ENCODE measurements around the gene DDX41. TPM values are rescaled to one million over a fixed set of nuclear protein-coding genes. Genes with fewer than 3 reads are reported as not detected.
"Not testable (repeated sequence)": the region's sequence is repeated elsewhere in the genome, so short reads cannot be mapped to it uniquely, and the experiment has no call there.

DDX41 gene
- polyA plus RNA-seq (ENCODE audit: insufficient read length in 4 of 4), result 10 to 100 TPM; 85.1 to 97.1 (median 91.8) TPM

- DNase-seq (ENCODE audit: low read depth in 4 of 4, low spot score in 3 of 4), result peak; percentile 95 to 96 (median 96)
Measured at GRCh38 chr5:177516601-177517568, at the start of gene DDX41. Gene DDX41, minus strand, starts transcription at chr5:177516961. Its CDS starts 16 bp downstream, at chr5:177516945.

GRCh38 chr5:177565046-177565445 lies 48.3 kb upstream of the DDX41 start:
- no peak for DNase-seq (ENCODE audit: low read depth in 4 of 4, low spot score in 3 of 4)

- DNase-seq (ENCODE audit: low read depth in 4 of 4, low spot score in 3 of 4), result not testable (repeated sequence)
Measured at GRCh38 chr5:177559446-177559941, 42.7 kb upstream of the DDX41 start.

- no peak for DNase-seq (ENCODE audit: low read depth in 4 of 4, low spot score in 3 of 4)
Measured at GRCh38 chr5:177557796-177558195, 41.0 kb upstream of the DDX41 start.

GRCh38 chr5:177557041-177557647 lies 40.4 kb upstream of the DDX41 start:
- no peak for DNase-seq (ENCODE audit: low read depth in 4 of 4, low spot score in 3 of 4)

GRCh38 chr5:177555665-177556064 lies 38.9 kb upstream of the DDX41 start:
- no peak for DNase-seq (ENCODE audit: low read depth in 4 of 4, low spot score in 3 of 4)

- DNase-seq (ENCODE audit: low read depth in 4 of 4, low spot score in 3 of 4), result no peak
Measured at GRCh38 chr5:177555228-177555627, 38.5 kb upstream of the DDX41 start.

GRCh38 chr5:177554474-177555111 lies 37.8 kb upstream of the DDX41 start, which contains the start of gene FAM193B:
Gene FAM193B, minus strand, starts transcription at chr5:177554563. Its CDS starts 105 bp downstream, at chr5:177554458.
- peak; percentile 78 to 85 (median 81) for DNase-seq (ENCODE audit: low read depth in 4 of 4, low spot score in 3 of 4)

GRCh38 chr5:177553671-177554429 lies 37.1 kb upstream of the DDX41 start:
- peak in 1 of 4 donors; percentile 20 for DNase-seq (ENCODE audit: low read depth in 4 of 4, low spot score in 3 of 4)

- DNase-seq (ENCODE audit: low read depth in 4 of 4, low spot score in 3 of 4), result no peak
Measured at GRCh38 chr5:177552839-177553455, 36.2 kb upstream of the DDX41 start.

- no peak for DNase-seq (ENCODE audit: low read depth in 4 of 4, low spot score in 3 of 4)
Measured at GRCh38 chr5:177550122-177550521, 33.4 kb upstream of the DDX41 start.

- no peak for DNase-seq (ENCODE audit: low read depth in 4 of 4, low spot score in 3 of 4)
Measured at GRCh38 chr5:177548495-177548894, 31.7 kb upstream of the DDX41 start.

- DNase-seq (ENCODE audit: low read depth in 4 of 4, low spot score in 3 of 4), result no peak
Measured at GRCh38 chr5:177547736-177548135, 31.0 kb upstream of the DDX41 start.

- no peak for DNase-seq (ENCODE audit: low read depth in 4 of 4, low spot score in 3 of 4)
Measured at GRCh38 chr5:177546258-177546741, 29.5 kb upstream of the DDX41 start.

GRCh38 chr5:177545487-177546257 lies 28.9 kb upstream of the DDX41 start:
- no peak for DNase-seq (ENCODE audit: low read depth in 4 of 4, low spot score in 3 of 4)

- no peak for DNase-seq (ENCODE audit: low read depth in 4 of 4, low spot score in 3 of 4)
Measured at GRCh38 chr5:177542816-177543465, 26.2 kb upstream of the DDX41 start.

- no peak for DNase-seq (ENCODE audit: low read depth in 4 of 4, low spot score in 3 of 4)
Measured at GRCh38 chr5:177540438-177540837, 23.7 kb upstream of the DDX41 start.

- DNase-seq (ENCODE audit: low read depth in 4 of 4, low spot score in 3 of 4), result no peak
Measured at GRCh38 chr5:177539411-177539810, 22.6 kb upstream of the DDX41 start.

Data from right renal pelvis (tissue), 4 donors.